OCI-M2 (cell line): Measurements from ENCODE around the gene SLC25A38.

Experiments used
- DNase-seq: peaks from one replicate; lab custom pipeline; 2025; ENCODE audit not compliant: unreplicated experiment; lab: John Stamatoyannopoulos, UW

The SLC25A38 gene

DNA sequence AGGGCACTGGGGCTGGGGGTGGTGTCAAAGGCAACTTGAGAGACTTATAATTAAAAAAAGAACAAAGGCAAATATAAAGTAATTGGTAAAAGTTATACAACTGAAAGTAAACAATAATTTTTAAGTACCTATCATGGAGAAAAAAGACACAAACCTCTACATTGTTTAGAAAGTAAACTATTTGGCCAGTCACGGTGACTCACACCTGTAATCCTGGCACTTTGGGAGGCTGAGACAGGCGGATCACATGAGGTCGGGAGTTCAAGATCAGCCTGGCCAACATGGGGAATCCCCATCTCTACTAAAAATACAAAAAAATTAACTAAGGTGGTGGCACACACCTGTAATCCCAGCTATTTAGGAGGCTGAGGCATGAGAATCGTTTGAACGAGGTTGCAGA is 49.2 kb downstream of the SLC25A38 start:
- DNase-seq = no peak

DNA sequence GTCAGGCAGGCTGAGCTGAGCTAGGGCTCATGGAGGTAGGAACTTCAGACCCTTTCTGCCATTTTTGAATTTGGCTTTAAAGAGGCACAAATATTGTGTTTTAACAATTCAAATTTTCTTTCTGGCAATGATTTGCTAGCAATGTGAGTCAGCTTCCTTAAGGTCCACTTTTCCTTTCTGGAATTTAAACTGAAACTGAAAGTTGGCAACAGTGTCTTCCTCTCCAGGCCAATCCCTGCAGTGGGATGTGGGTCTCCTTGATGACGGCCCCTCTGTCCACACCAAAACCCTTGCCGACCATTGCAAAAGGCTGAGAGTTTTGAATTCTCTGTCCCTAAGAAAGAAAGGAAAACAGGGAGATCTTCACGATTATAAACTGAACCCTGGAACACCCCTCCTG is 50.5 kb downstream of the SLC25A38 start:
- DNase-seq = no peak

DNA sequence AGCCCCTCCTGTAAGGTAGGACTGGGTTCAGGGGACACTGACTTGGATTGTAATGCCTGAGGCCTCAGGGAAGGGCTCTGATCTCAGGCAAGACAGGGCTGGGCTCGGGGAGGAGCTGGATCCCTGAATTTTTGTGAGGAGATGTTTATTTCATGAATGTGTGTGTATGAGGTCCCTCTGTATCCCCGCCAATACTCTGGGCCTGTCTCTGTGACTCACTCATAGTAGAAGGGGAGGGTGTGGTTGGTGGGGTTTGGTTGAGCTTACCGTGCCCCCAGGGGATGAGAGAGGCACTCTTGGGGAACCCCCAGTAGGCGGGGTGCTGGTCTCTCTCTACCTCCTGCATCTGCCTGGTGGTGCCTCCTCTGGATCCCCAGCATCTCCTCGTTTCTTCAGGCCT is 51.4 kb downstream of the SLC25A38 start:
- DNase-seq = no peak

DNA sequence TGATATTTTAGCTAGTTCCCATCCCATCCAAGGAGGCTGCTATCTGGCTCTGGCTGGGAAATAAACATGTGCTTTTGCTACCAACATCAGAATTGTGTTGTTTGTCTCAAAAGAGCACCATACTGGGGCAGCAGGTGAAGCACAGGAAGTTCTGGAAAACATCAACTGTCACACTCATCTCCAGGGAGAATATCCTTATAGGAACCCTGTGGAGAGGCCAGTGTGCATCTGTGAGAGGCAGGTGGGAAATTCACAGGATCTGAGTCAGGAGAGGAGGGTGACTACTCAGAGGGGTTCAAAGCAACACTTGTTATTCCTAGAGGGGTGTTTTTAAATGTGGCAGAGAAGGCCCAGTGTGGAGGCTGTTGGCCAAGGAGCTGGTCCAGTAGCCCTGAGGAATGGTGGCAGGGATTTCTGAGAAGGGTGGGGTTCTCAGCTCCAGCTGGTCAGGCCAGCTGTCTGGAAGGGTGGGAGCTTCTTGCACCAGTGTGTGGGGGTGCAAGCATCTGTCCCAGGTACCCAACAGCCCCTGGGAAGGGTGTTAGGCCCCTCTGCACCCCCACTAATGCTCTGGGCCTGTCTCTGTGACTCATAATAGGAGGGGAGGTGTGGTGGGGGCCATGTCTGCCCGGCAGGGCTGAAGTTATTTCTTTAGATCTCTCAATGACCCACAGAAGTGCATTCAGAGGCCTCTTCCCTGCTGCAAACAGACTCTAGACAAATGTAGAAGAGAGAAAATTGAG is 52.0 kb downstream of the SLC25A38 start:
- no peak for DNase-seq

DNA sequence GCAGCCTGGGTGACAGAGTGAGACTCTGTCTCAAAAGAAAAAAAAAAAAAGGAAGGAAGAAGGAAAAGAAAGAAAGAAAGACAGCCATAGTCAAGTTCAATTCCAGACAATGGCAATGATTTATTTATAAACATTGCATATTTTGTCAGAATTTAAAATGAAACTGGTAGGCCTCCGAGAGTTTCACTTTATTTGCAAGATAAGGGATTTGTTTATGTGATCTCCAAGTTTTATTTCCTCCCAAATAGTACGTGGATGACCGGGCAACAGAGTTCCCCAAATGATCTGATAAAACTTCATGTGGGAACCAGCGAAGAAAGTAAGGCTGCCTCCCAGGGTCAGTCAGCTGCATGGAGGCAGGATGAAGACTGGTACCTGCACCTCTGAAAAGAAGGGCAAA is 55.7 kb downstream of the SLC25A38 start:
- no peak for DNase-seq

DNA sequence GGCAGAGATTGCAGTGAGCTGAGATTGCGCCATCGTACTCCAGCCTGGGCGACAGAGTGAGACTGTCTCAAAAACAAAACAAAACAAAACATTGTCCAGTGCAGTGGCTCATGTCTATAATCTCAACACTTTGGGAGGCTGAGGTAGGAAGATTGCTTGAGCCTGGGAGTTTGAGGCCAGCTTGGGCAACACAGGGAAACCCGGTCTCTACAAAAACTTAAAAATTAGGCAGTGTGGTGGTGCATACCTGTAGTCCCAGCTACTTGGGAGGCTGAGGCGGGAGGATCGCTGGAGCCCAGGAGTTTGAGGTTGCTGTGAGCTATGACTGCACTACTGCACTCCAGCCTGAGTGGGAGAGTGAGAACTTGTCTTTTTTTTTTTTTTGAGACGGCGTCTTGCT is 57.1 kb downstream of the SLC25A38 start:
- DNase-seq = no peak

DNA sequence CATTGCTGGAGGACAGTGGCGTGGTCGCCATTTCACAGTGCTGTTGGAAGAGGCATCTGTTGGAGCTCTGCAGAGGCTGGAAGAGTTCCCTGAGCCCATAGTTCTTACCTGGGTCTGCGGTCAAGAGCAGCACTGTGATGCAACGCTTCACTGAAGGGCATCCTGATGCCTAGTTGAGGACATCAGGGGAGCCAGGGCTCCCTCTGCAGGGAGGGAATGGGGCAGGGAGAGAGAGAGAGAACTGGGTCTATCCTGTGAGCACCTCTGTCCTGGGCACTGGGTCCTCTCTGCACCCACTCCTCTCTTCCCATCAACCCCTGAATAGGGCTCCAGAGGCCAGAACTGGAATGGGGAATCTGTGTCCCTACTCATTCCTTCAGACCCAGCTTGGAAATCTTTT is 60.4 kb downstream of the SLC25A38 start:
- no peak for DNase-seq

DNA sequence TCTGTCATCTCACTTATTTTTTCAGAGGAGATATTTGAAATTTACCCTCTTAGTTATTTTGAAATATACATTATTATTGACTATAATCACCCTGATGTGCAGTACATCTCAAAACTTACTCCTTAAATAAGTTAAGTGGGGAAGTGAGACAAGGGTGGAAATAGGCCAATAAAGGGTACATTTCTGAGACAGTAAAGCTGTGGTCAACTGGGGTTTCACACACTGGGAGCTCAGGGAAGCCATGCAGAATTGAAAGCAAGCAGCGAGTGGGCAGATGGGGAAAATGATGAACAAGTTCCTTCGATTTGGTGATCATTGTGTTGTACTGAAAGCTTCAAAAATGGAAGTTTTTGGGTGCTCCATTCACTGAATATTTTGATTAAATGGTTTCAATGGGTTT is 62.8 kb downstream of the SLC25A38 start:
- no peak for DNase-seq

DNA sequence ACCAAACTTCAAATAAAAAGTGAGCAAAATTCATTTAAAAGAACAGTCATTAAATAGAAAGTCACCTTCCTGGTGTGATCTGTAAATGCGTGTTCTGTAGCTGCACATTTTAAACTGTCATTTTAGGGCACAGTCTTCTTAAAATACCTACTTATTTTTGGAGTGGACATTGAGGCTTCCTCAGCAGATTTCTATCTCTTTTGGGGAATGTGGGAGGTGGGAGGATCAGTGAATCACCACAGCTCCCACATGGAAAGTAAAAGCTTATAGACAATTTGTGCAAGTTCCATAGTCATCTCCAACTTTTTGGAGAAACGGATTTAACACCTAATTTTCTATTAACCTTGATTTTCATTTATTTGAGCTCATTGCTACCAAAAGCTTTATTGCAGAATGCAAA is 63.3 kb downstream of the SLC25A38 start:
- no peak for DNase-seq
